Thyroid gland (tissue), 4 donors: Measurements from ENCODE around the gene MEX3D. TPM values are rescaled to one million over a fixed set of nuclear protein-coding genes. Genes with fewer than 3 reads are reported as not detected.

Experiments used
- DNase-seq, 2 donors: peaks; one replicate each; pipeline ENCODE4 v3.0.0-alpha.2; 2019
- H3K27ac ChIP-seq, 3 donors: fragments of 200-600 bp; sonication (generic); 1 replicate in 2 of 3; 2 replicates in 1 of 3; pipeline ENCODE4 v1.5.1; 2016 to 2019; ENCODE audit warnings: mild to moderate bottlenecking in 1 of 3, moderate library complexity in 1 of 3
- H3K27me3 ChIP-seq: fragments of 200-600 bp; sonication (generic); one replicate; pipeline ENCODE4 v1.5.1; 2019
- H3K36me3 ChIP-seq, 2 donors: fragments of 200-600 bp; sonication (generic); one replicate each; pipeline ENCODE4 v1.5.1; 2016 to 2019
- H3K4me1 ChIP-seq, 2 donors: fragments of 200-600 bp; sonication (generic); one replicate each; pipeline ENCODE4 v1.5.1; 2017 to 2019
- H3K4me3 ChIP-seq, 3 donors: fragments of 200-600 bp; sonication (generic); replicated peaks in 1 of 3; 1 replicate in 2 of 3; 2 replicates in 1 of 3; pipeline ENCODE4 v1.5.1; 2016; ENCODE audit warnings: mild to moderate bottlenecking in 1 of 3
- H3K9me3 ChIP-seq: fragments of 200-600 bp; sonication (generic); one replicate; pipeline ENCODE4 v1.5.1; 2017
- CTCF ChIP-seq, 6 experiments: fragments of 200-600 bp in 3 of 6; fragments of 450-650 bp in 3 of 6; sonication (generic) in 3 of 6; IDR thresholded peaks; one replicate each; pipeline ENCODE4 v1.5.1; 2016 to 2019; ENCODE audit warnings: antibody characterized with exemption in 6 of 6, mild to moderate bottlenecking in 2 of 6, inconsistent platforms in 1 of 6, moderate library complexity in 1 of 6
- POLR2A ChIP-seq, 2 donors: fragments of 450-650 bp; IDR thresholded peaks; one replicate each; pipeline ENCODE4 v1.6.1; 2017; ENCODE audit warnings: antibody characterized with exemption in 2 of 2, mild to moderate bottlenecking in 2 of 2, moderate library complexity in 1 of 2
- WGBS, 2 donors: methylation state at CpG; one replicate each; pipeline ENCODE4 v1.1.5; 2017; 5-methylcytosine and 5-hydroxymethylcytosine counted together
- intact Hi-C: fragments of 100-400 bp; cut with DNase I; formaldehyde crosslinking; loops from one replicate; pipeline ENCODE4 v1.15.1; 2023
- total RNA-seq, 4 donors: library from RNA; depleted of rRNA; stranded (reverse); fragments of >200 nt; gene quantifications; one replicate each; pipeline ENCODE4 v1.2.3, GENCODE V29; 2016

Gene MEX3D
- total RNA-seq, 4 donors from 2014 or later: 18.4 to 31.8 (median 26.4) TPM

GRCh38 chr19:1577929-1578618 is 9.9 kb upstream of the MEX3D start:
- Histone ChIP-seq H3K4me3 (no peak overlapping the region), H3K36me3 (peaks cover 28 to 41% of the 10 kb centered on the region in 2 donors), H3K9me3 (no peaks in the 10 kb centered on the region), H3K4me1 (no peaks in the 10 kb centered on the region), H3K27ac (no peak overlapping the region), H3K27me3 (no peaks in the 10 kb centered on the region)
- DNase-seq: no peak
- intact Hi-C loops: no loop called here
- TF ChIP-seq CTCF (IDR thresholded peaks at IDR 0.05) (no peak), POLR2A (IDR thresholded peaks at IDR 0.05) (no peak)
- WGBS, 2 donors: 91 to 94% methylated on average over 41 to 44 of the region's 49 CpGs

GRCh38 chr19:1577090-1577928 is 9.2 kb upstream of the MEX3D start:
- 82 to 96% methylated on average over 8 to 18 of the region's 41 CpGs for WGBS, 2 donors
- intact Hi-C loops: no loop called here
- H3K36me3 ChIP-seq: peaks cover 21 to 33% of the 10 kb centered on the region in 2 donors
- DNase-seq: peak; percentile 37 to 55
- no peaks in the 10 kb centered on the region for H3K4me1 ChIP-seq
- H3K27me3 ChIP-seq: no peaks in the 10 kb centered on the region
- H3K4me3 ChIP-seq: no peak overlapping the region
- no peak overlapping the region for H3K27ac ChIP-seq
- no peak for TF ChIP-seq POLR2A (IDR thresholded peaks at IDR 0.05)
- TF ChIP-seq CTCF (IDR thresholded peaks at IDR 0.05): no peak
- H3K9me3 ChIP-seq: no peaks in the 10 kb centered on the region

GRCh38 chr19:1576242-1577089 is 8.3 kb upstream of the MEX3D start:
- H3K36me3 ChIP-seq: peaks cover 15 to 27% of the 10 kb centered on the region in 2 donors

More at GRCh38 chr19:1576242-1577089, 8.3 kb upstream of the MEX3D start:
- intact Hi-C loops: no loop called here
- Histone ChIP-seq H3K4me1 (no peaks in the 10 kb centered on the region), H3K27ac (no peak overlapping the region), H3K4me3 (no peak overlapping the region), H3K27me3 (no peaks in the 10 kb centered on the region), H3K9me3 (no peaks in the 10 kb centered on the region)
- DNase-seq: no peak
- 90 to 96% methylated on average over 19 to 23 of the region's 30 CpGs for WGBS, 2 donors
- TF ChIP-seq POLR2A (IDR thresholded peaks at IDR 0.05) (no peak), CTCF (IDR thresholded peaks at IDR 0.05) (no peak)
